GM12873 (cell line): ENCODE data around the gene VCAM1.

Experiments used
- TF ChIP-seq, protein P1 (sequence below): IDR thresholded peaks from 2 replicates; pipeline ENCODE4 v1.5.1; 2012; ENCODE audit warnings: low read depth, mild to moderate bottlenecking, moderate library complexity, low read length, control low read depth; ENCODE audit not compliant: insufficient read depth; ENCODE audit errors: missing control alignments

The VCAM1 gene

DNA sequence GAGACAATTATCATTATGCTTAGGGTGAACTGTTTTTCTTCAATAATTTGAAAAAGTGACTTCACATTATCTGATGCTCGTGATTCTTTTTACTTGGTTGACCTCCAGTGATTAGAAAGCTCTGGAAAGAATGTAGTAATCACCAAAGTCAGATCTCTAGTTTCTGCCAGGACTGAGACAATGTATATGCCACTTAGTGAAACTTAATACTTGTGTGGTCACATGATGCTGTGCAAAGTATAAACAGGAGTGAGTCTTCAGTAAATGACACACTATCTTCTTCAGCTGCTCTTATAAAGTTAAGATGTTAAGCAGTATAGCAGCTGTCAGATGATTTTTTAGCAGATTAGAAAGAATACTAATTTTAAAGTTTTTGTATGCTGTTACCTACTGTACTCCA, 17.2 kb downstream of the VCAM1 start:
- TF ChIP-seq, protein P1, sequence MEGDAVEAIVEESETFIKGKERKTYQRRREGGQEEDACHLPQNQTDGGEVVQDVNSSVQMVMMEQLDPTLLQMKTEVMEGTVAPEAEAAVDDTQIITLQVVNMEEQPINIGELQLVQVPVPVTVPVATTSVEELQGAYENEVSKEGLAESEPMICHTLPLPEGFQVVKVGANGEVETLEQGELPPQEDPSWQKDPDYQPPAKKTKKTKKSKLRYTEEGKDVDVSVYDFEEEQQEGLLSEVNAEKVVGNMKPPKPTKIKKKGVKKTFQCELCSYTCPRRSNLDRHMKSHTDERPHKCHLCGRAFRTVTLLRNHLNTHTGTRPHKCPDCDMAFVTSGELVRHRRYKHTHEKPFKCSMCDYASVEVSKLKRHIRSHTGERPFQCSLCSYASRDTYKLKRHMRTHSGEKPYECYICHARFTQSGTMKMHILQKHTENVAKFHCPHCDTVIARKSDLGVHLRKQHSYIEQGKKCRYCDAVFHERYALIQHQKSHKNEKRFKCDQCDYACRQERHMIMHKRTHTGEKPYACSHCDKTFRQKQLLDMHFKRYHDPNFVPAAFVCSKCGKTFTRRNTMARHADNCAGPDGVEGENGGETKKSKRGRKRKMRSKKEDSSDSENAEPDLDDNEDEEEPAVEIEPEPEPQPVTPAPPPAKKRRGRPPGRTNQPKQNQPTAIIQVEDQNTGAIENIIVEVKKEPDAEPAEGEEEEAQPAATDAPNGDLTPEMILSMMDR: no peak

DNA sequence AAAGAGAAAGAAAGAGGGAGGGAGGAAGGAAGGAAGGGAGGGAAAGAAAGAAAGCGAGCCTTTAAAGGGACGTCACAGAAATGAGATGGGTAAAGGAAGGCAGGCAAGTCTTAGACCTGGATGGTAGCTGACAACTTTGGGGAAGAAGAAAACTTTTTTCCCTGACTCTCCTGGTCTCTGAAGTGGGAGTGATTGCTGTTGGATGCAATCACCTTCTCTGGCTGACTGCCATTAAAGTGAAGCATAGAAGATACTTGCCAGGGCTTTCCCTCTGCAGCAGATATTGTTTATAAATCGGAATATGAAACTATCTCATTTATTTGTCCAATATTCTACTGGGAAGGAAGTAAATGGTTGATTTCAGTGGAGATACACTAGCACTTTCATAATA, 27.0 kb downstream of the VCAM1 start:
- TF ChIP-seq, protein P1: no peak

DNA sequence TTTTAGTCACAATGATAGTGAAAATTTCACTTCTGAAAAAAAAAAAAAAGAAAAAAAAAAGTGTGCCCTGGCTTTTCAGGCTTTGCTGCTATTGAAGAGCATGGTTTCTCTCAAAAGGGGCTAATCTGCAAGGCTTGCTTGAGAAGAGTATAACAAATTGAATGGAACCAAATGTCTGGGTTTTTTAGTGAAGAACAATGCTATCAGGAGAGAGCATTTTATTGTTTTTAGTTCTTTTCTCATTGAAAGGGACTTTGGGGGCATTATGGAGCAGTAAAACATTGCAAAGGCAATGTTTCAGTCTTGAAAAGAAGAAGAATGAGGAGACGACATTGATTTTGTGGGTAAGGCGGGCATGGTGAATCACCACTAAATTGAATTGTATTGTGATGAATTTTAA, 28.2 kb downstream of the VCAM1 start:
- TF ChIP-seq, protein P1: no peak

DNA sequence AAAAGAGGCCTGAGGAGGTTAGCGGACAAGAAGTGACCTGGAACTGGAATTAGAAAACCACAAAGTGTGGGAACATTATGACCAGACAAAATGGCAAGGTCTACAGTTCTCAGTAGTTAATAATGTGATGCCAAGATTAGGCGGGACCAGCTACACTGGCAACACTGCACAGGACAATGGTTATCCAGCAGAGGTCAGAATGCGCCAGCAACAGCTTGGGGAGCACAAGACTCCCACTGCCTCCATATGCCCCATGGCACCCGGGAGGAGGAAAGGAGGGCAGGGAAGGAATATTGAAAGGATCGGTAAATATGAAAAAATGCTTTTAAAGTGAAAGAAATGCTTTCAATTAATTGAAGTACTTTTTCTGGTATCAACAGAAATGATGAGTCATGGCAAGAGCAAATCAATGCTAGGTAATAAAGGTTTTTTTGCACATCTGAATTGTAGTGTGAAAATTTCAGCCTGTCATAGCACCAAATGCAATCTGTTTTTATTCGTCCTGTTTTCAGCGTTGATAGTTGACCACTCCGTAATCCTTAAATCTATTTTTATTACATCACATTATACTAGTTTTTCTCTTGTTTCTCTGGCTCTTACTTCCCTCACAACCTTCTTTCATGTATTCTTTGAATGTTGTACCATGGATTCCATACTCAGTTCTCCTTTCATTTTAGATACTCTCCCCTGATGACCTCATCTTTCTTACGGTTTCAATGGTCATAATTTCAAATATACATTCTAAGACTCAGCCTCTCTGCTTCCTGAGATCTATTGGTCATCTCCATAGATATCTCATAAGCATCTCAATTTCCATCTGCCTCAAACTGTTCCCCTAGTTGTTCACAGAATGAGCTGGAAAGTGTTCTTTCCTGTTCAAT, 30.7 kb downstream of the VCAM1 start:
- TF ChIP-seq, protein P1: peak; percentile 25

DNA sequence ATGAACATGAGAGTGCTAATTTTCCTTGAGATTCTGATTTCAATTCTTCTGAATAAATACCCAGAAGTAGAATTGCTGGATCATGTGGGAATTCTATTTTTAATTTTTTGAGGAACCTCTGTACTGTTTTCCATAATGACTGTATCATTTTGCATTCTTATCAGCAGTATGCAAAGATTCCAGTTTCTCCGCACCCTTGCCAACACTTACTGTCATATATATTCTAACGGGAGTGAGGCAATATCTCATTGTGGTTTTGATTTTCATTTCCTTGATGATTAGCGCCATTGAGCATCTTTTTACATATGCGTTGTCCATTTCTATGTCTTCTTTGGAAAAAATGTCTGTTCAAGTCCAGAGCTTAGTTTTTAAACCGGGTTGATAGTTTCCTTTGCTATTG, 33.2 kb downstream of the VCAM1 start:
- TF ChIP-seq, protein P1: no peak

DNA sequence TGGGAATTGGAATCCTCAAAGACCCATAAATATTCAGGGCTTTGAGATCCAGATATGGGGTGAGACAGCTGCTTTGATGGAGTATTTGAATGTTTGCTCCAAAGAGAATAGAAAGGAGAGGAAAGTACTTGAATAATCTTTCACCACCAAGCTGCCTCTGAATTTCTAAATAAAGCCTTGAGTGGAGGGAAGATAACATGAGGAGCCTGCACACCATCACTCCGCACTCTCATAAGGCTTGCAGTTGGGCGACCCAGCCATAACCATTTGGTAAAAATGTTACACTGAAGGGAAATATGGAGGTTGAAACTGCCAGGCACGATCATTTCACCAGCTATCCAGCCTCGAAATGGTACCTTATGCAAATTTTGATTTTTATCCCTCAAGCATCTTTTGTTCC, 38.4 kb downstream of the VCAM1 start:
- TF ChIP-seq, protein P1: no peak

DNA sequence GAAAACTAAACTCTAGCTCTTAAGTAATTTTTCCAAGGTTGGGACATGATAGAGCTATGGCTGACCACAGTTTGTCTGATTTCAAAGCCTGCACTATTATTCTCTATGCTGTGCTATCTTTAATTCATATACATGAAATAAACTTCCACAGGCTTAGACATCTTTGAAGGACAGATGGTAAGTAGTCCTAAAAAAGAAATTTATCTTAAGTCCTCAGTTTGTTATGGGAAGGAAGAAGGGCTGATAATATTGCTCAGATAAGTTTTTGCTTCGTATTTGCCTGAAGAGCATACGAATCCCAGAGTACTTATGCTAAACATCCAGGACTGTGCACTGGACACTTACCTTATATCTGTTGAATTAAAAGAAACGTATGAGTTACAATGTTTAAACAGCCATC, 39.6 kb downstream of the VCAM1 start:
- TF ChIP-seq, protein P1: no peak
